Measurements from ENCODE around the gene PPIB. TPM values are rescaled to one million over a fixed set of nuclear protein-coding genes. Genes with fewer than 3 reads are reported as not detected.
"Not testable (repeated sequence)": the region's sequence is repeated elsewhere in the genome, so short reads cannot be mapped to it uniquely, and the experiment has no call there.

The PPIB gene
- polyA plus RNA-seq, 3 donors: 392 to 563 (median 563) TPM

- H3K27ac ChIP-seq (ENCODE audit: low read depth, low read length): not testable (repeated sequence)
- 95 to 100% (median 97%) methylated on average over 2 of the region's 2 CpGs for WGBS, 3 donors
These were observed 42.5 kb downstream of the PPIB start for GRCh38 chr15:64120322-64120721.

- no peak overlapping the region for H3K27ac ChIP-seq (ENCODE audit: low read depth, low read length)
- WGBS, 3 donors: 68 to 97% (median 93%) methylated on average over 5 of the region's 5 CpGs
These were observed 44.9 kb downstream of the PPIB start for GRCh38 chr15:64117759-64118487.

GRCh38 chr15:64112904-64113303, 49.9 kb downstream of the PPIB start:
- WGBS, 3 donors: 40 to 85% (median 52%) methylated on average over 1 of the region's 1 CpG
- no peak overlapping the region for H3K27ac ChIP-seq (ENCODE audit: low read depth, low read length)

GRCh38 chr15:64112073-64112772, 50.6 kb downstream of the PPIB start:
- 40 to 72% (median 71%) methylated on average over 4 of the region's 4 CpGs for WGBS, 3 donors
- no peak overlapping the region for H3K27ac ChIP-seq (ENCODE audit: low read depth, low read length)

DNA sequence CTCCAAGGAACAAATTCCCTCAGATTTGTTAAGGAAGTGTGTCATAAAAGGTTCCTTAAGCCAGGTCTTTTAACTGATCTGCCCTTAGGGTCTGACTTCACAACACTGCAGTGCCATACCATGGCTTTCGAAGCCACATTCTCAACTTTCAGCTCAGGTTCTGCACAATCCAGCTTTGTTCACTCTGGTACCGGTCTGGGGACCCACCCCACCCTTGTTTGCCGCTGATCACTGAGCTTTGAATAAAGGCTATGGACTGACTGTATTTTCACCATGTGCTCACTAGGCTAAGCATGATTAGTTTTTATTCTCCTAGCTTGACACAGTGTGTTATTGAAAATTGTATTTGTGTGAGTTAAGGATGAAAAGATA, 51.2 kb downstream of the PPIB start:
- H3K27ac ChIP-seq (ENCODE audit: low read depth, low read length): no peak overlapping the region
- WGBS, 3 donors: 55 to 94% (median 86%) methylated on average over 3 of the region's 3 CpGs

- no peak overlapping the region for H3K27ac ChIP-seq (ENCODE audit: low read depth, low read length)
- 70 to 83% (median 72%) methylated on average over 3 of the region's 3 CpGs for WGBS, 3 donors
These were observed 51.7 kb downstream of the PPIB start for GRCh38 chr15:64110950-64111678.

- 94 to 96% (median 95%) methylated on average over 4 of the region's 4 CpGs for WGBS, 3 donors
- H3K27ac ChIP-seq (ENCODE audit: low read depth, low read length): not testable (repeated sequence)
These were observed 52.6 kb downstream of the PPIB start for GRCh38 chr15:64110108-64110701.

DNA sequence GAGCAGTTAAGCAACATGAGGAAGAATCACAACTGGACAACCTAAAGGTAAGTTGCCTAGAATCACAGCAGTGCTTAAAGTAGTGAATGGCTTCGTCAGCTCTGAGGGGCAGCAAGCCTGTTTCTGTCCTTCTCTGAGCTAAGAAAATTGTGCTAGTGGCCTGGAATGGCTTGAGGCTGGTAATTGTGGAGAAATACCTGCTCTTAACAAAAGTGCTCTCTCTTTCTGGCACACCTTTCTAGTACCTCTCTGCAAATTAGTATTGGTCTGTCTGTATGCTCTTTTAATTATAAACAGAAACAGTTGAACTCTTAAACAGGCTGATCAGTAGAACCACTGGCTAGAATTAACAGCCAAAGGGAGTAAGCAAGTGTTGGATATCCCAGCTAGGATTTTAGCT, 55.5 kb downstream of the PPIB start:
- no peak overlapping the region for H3K27ac ChIP-seq (ENCODE audit: low read depth, low read length)
- 90 to 94% (median 94%) methylated on average over 1 of the region's 1 CpG for WGBS, 3 donors

Other genes starting within 250 kb of the PPIB start
- gene DAPK2, start 116.5 kb downstream of the PPIB start, polyA plus RNA-seq: 10 to 100 TPM in 1 of 3 donors, 1 to 10 TPM in 2; 3.8 to 29.7 (median 9.8) TPM
- gene CIAO2A, start 69.2 kb downstream of the PPIB start, polyA plus RNA-seq: 10 to 100 TPM; 39.2 to 58.8 (median 44.8) TPM
- 10 to 100 TPM; 35.6 to 99.9 (median 93.2) TPM for gene SNX1, start 67.0 kb downstream of the PPIB start, polyA plus RNA-seq
- 1 to 10 TPM in 2 of 3 donors, under 1 TPM in 1; 0.90 to 1.9 (median 1.6) TPM for gene SNX22, start 11.3 kb downstream of the PPIB start, polyA plus RNA-seq
- gene CSNK1G1, start 193.2 kb upstream of the PPIB start, polyA plus RNA-seq: 1 to 10 TPM; 2.3 to 4.8 (median 2.9) TPM
- gene PCLAF, start 218.4 kb upstream of the PPIB start, polyA plus RNA-seq: 1 to 10 TPM; 1.0 to 1.9 (median 1.6) TPM
- 10 to 100 TPM; 15.1 to 33.0 (median 15.5) TPM for gene TRIP4, start 224.8 kb upstream of the PPIB start, polyA plus RNA-seq